ENCODE data around the gene C11orf68. TPM values are rescaled to one million over a fixed set of nuclear protein-coding genes. Genes with fewer than 3 reads are reported as not detected.

Gene C11orf68
- total and polyA plus RNA-seq, 2 of the 8 experiments (the other 6 are each of a cell fraction or from before 2014, with no cell fraction given) = 24.0 to 51.2 TPM

- Histone ChIP-seq H3K27ac (ENCODE audit: low read depth, low read length) (no peak overlapping the region), H3K23ac (ENCODE audit: insufficient read length) (no peak overlapping the region), H4K91ac (replicated peaks; ENCODE audit: insufficient read length, low read length) (no peak overlapping the region), H2BK120ac (replicated peaks; ENCODE audit: low read depth, low read length) (no peak overlapping the region), H3K4me2 (ENCODE audit: insufficient read depth in 1 of 2, low read depth in 2 of 2, low read length in 2 of 2) (no peak overlapping the region), H2BK20ac (ENCODE audit: low read length) (peak overlapping the region; percentile 9; the same call in 1 of the 2 replicates), H4K8ac (ENCODE audit: extremely low read depth, insufficient read depth, low read length) (no peak overlapping the region), H2BK5ac (ENCODE audit: low read depth, low read length) (no peak overlapping the region), H3K27me3 (replicated peaks in 1 of 4; ENCODE audit: control insufficient read depth in 3 of 4, extremely low read depth in 1 of 4, insufficient read depth in 3 of 4, low read length in 3 of 4) (no peaks in the 10 kb centered on the region), H4K5ac (ENCODE audit: insufficient read length, low read depth, low read length) (no peak overlapping the region), H2AFZ (ENCODE audit: low read length) (no peak overlapping the region), H3K79me2 (ENCODE audit: control insufficient read depth in 1 of 2, insufficient read depth in 2 of 2, low read length in 2 of 2) (no peaks in the 10 kb centered on the region), H3K4me3 (ENCODE audit: extremely low read depth in 1 of 4, insufficient read depth in 2 of 4, low read depth in 3 of 4, low read length in 4 of 4) (no peak overlapping the region), H3K4ac (replicated peaks; ENCODE audit: insufficient read length, low read depth, low read length) (no peak overlapping the region), H3K56ac (replicated peaks; ENCODE audit: insufficient read length, low read depth, low read length) (no peak overlapping the region), H3K9me3 (ENCODE audit: insufficient read depth in 2 of 2, low read depth in 1 of 2, low read length in 1 of 2) (no peaks in the 10 kb centered on the region), H2BK15ac (ENCODE audit: low read length) (no peak overlapping the region), H3K79me1 (ENCODE audit: low read depth, low read length) (no peaks in the 10 kb centered on the region), H2AK5ac (ENCODE audit: low read depth, low read length) (no peak overlapping the region), H3K14ac (ENCODE audit: insufficient read length) (no peak overlapping the region), H2BK12ac (ENCODE audit: low read depth, low read length) (no peak overlapping the region), H4K20me1 (replicated peaks in 1 of 2; ENCODE audit: control insufficient read depth in 1 of 2, insufficient read depth in 2 of 2, low read length in 2 of 2) (no peaks in the 10 kb centered on the region), H3K36me3 (ENCODE audit: control insufficient read depth in 2 of 4, insufficient read depth in 4 of 4, low read length in 3 of 4) (no peaks in the 10 kb centered on the region), H3K23me2 (ENCODE audit: low read depth, low read length) (0 out of 2 replicates have a peak, but pooled peaks cover 3% of the 10 kb centered on the region), H3K18ac (ENCODE audit: extremely low read depth, low read length) (no peak overlapping the region), H3K9ac (replicated peaks in 1 of 4; ENCODE audit: extremely low read depth in 1 of 4, low read depth in 3 of 4, low read length in 3 of 4) (no peak overlapping the region), H3K4me1 (replicated peaks in 1 of 4; ENCODE audit: control insufficient read depth in 3 of 4, insufficient read depth in 4 of 4, low read length in 3 of 4) (peaks cover 3 to 23% (median 17%) of the 10 kb centered on the region in 4 experiments)
- POLR2A ChIA-PET (ENCODE audit: partially characterized antibody) = interaction anchor here (0.7 to 1.6 kb wide), 3 partner anchors 13 to 34 kb away, joined by 3 to 6 read pairs (median 3); no protein-coding TSS in a partner anchor
- 95% methylated on average over 7 of the region's 7 CpGs; no CpG with 5 or more reads in 1 of the 2 experiments for WGBS, 2 experiments (ENCODE audit: extremely low coverage in 1 of 2, insufficient coverage in 1 of 2, insufficient read length in 1 of 2, insufficient replicate concordance in 2 of 2, low coverage in 1 of 2, low lambda C conversion rate in 2 of 2, missing lambda C conversion rate in 1 of 2)
- FAIRE-seq = no peak
- DNase-seq (ENCODE audit: low read depth in 1 of 2, low spot score in 2 of 2) = no peak
- CTCF ChIA-PET (ENCODE audit: partially characterized antibody) = interaction anchor here (0.6 to 3.4 kb wide), 6 partner anchors 10 to 104 kb away, joined by 3 to 18 read pairs (median 4); partner anchors contain the start of genes CCDC85B and FIBP
- no peak for TF ChIP-seq E2F6 (IDR thresholded peaks at IDR 0.05)
- TF ChIP-seq EGR1 (IDR thresholded peaks at IDR 0.05; ENCODE audit: borderline replicate concordance, low read depth, low read length) = no peak
- TF ChIP-seq CEBPB (IDR thresholded peaks at IDR 0.05; ENCODE audit: low read depth, low read length) = no peak
- TF ChIP-seq GTF2F1 (IDR thresholded peaks at IDR 0.05; ENCODE audit: borderline replicate concordance, low read depth, low read length) = no peak
- TF ChIP-seq CBX8 (IDR thresholded peaks at IDR 0.05; ENCODE audit: borderline replicate concordance, low read depth, low read length) = no peak
- TF ChIP-seq SRF (IDR thresholded peaks at IDR 0.05; ENCODE audit: low read depth, low read length) = no peak
- TF ChIP-seq TAF1 (IDR thresholded peaks at IDR 0.05; ENCODE audit: low read depth, low read length) = no peak
- TF ChIP-seq, protein P1, sequence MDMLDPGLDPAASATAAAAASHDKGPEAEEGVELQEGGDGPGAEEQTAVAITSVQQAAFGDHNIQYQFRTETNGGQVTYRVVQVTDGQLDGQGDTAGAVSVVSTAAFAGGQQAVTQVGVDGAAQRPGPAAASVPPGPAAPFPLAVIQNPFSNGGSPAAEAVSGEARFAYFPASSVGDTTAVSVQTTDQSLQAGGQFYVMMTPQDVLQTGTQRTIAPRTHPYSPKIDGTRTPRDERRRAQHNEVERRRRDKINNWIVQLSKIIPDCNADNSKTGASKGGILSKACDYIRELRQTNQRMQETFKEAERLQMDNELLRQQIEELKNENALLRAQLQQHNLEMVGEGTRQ (IDR thresholded peaks at IDR 0.05; ENCODE audit: low read length) = no peak
- TF ChIP-seq SP4 (IDR thresholded peaks at IDR 0.05; ENCODE audit: low read length) = no peak
- no peak for TF ChIP-seq NANOG (IDR thresholded peaks at IDR 0.05; ENCODE audit: insufficient read depth, low read depth, low read length, poor library complexity, severe bottlenecking)
- no peak for TF ChIP-seq CREB1 (IDR thresholded peaks at IDR 0.05)
- no peak for TF ChIP-seq SIX5 (IDR thresholded peaks at IDR 0.05; ENCODE audit: low read depth, low read length)
- no peak for TF ChIP-seq RXRA (IDR thresholded peaks at IDR 0.05; ENCODE audit: insufficient read depth, low read depth, low read length)
- TF ChIP-seq ASH2L (IDR thresholded peaks at IDR 0.05; ENCODE audit: low read length) = no peak
Measured at GRCh38 chr11:65942531-65942930, 23.7 kb upstream of the C11orf68 start.
